HG02885 (cell line): Measurements from ENCODE around the gene CACFD1.

Source experiments
- ATAC-seq: cut with Tn5 transposase; IDR thresholded peaks from one replicate; pipeline ENCODE4 v1.9.1; 2021; ENCODE audit warnings: mild to moderate bottlenecking; ENCODE audit not compliant: unreplicated experiment, poor library complexity

CACFD1 gene

DNA sequence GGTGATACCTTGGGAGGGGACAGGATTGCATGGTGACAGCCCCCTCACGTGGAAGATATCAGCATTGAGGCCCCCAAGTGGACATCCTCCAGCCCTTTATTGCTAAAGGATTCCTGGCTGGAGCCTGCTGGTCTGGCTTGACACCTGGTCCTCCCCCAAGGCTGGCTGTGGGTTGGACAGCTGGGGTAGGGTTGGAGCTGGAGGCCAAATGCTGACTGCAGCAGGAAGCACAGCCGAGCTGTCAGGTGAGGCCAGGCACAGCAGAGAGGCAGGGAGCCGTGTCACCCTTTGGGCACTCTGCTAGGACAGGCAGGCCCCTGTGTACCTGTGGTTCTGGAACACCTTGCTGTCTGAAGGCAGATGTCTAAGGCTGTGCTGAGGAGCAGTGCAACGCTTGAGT lies 2.2 kb downstream of the CACFD1 start:
- ATAC-seq: no peak

DNA sequence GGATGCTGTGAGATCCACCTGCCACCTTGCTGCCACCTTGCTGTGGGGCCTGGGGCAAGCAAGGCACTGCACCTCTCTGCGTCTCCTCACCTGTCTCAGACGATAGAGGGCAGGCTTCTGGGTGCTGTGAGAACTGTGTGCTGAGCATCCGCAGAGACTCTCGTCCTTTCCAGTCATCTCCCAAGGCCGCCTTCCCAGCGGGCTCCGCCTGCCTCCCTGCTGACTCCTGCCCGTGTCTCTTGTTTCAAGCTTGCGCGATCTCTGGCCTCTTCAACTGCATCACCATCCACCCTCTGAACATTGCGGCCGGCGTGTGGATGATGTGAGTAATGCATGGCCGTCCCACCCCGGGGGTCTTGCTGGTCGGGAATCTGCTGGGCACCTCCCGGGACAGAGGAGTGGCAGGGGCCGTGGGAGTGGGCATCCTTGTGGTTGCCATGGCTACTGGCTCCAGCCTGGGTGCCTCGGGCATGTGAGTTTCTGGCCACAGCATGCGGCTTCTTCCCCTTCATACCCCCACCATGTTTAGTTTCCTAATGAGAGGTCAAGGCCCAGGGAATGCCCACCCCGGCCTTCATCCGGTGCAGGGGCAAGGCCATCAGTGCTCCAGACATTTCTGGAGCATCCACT lies 3.6 kb downstream of the CACFD1 start:
- ATAC-seq: no peak

DNA sequence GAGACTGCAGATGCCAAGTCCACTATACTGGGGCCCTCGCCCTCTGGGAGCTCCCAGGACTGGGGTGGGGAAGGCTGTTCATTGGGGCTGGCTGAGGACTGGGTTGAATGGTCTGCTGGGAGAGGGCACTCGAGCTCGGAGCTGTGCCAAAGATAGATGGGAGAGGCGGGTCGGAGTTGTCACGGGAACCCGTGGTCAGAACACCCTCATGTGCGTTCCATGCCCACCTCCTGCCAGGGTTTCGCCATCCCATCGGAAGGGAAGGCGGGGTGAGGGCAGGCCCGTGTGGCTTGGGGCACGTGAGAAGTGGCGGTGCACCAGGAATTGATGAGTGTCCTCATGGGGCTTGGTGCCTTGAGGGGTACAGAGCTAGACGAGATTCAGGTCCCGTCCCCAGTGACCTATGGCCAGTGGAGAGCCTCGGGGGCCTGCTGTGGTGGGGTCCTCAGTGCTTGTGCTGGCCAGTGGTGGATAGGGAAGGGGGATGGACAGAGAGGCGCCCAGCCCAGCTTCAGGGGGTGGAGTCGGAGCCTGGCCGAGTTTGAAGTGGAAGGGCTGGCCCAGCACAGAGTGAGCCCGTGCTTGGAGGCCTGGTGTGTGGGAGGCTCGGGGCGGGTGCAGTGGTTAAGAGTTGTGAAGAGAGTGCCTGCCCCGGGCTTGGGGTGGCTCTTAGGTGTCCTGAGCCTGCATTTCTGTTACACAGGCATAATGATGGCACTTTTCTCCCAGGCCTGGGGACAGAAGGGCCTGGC lies 4.3 kb downstream of the CACFD1 start:
- ATAC-seq: no peak

DNA sequence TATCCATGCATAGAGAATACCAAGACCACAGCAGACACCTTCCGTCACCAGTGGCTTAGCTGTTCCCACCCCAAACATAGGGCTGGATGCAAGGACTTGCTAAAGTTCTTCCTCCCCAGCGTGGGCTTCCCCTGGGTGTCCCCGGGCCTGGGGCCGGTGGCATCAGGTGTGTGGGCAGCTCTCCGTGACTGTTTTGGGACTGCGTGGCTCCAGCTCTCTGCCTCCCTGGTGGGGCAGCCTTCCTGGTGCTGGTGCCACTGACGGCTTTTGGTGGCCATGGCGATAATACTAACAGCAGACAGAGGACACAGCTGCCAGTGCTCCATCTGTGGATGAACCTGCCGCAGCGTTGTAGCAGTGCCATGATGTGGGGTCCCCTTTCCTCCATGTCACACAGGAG lies 4.9 kb downstream of the CACFD1 start:
- ATAC-seq: no peak

DNA sequence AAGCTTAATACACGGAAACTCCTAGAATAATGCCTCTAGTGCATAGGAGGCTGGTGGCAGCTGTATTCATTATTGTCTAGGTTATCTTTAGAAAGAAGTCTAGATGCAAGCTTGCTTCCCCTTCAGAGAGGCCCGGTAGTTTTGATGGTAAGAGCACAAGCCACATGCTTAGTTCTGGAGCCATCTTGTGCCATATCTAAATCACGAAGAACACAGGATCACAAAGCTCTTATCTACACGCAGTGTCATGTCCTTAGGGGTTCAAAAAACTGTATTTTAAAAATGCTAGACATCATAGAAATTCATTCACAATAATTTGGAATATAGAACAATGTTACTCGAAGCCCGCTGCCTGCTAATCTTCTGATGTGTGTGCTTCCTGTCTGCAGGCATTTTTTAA lies 6.2 kb downstream of the CACFD1 start:
- ATAC-seq: no peak

DNA sequence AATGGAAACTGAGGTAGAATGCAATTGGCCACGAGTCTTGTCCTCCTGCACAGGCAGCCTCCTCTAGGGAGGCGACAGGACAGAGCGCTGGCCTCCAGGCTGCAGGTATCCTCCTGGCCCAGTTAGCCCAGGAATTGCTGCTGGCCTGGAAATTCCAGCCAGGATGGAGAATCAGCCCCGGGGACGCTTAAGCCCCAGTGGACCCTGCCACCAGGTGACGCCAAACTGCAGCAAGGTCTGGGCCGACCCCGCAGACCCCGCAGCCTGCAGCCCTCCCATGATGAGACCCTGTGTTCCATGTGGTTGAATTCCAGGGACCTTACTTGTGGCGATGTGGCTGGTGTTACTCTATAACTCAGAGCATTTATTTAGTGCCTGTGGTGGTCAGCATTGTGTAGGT lies 7.3 kb downstream of the CACFD1 start:
- no peak for ATAC-seq

DNA sequence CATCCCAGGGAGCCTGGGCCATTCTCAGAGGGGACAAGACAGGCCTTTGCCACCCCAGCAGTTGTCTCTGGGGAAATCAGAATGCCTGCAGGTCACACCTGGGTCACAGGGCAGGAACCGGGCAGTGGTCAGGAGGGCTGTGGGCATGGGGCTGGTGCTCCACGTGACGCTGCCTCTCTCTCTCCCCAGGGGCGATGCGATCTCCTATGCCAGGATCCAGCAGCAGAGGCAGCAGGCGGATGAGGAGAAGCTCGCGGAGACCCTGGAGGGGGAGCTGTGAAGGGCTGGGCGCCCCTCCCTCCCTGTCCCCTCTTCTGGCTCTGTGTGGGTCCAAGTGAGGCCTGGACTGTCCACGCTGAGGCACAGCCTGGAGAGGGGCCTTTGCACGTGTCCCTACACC lies 8.6 kb downstream of the CACFD1 start:
- no peak for ATAC-seq

DNA sequence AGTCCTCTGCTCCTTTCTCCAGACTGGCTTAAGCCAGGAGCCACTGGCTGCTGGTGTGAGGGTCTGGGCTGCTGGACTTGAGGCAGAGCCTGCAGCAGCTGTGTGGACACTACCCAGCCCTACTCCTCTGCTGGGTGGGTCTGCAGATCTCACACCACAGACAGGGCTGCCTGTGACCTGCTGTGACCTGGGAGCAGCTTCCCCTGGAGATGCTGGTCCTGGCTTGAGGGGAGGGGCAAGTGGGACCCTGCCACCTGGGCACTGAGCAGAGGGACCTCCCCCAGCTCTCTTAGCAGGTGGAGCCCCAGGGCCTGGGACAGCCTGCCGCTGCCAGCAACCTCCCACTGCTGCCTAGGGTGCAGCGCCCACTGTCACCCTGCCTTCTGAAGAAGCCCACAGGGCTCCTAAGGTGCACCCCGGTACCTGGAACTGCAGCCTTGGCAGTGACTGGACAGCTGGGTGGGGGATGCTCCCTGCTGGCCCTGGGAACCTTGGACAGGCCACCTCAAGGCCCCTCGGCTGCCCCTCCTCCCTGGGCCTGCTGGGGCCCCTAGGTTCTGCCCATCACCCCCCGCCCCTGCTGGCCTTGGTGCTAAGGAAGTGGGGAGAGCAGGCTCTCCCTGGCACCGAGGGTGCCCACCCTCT lies 9.1 kb downstream of the CACFD1 start:
- no peak for ATAC-seq

DNA sequence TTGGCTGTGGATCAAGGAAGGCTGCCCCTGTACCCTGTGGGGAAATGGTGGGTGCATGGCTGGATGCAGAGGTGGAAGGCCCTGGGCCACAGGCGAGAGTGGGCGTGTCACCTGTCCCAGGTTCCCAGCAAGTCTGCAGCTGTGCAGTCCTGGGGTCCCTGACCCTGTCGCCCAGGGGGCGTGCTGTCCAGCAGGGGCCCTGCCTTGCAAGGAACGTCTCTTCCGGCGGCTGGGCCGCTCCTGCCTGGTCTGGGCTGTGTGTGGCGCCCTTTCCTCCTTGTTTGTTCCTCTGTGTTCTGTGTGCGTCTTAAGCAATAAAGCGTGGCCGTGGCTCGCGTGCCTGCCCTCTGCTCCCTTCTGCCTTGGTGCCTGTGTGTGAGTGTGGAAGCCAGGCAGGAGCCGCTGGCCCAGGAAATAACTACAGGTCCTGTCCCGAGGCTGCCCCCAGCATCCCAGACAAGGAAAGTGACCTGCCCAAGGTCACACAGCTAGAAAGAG lies 10.7 kb downstream of the CACFD1 start:
- no peak for ATAC-seq

DNA sequence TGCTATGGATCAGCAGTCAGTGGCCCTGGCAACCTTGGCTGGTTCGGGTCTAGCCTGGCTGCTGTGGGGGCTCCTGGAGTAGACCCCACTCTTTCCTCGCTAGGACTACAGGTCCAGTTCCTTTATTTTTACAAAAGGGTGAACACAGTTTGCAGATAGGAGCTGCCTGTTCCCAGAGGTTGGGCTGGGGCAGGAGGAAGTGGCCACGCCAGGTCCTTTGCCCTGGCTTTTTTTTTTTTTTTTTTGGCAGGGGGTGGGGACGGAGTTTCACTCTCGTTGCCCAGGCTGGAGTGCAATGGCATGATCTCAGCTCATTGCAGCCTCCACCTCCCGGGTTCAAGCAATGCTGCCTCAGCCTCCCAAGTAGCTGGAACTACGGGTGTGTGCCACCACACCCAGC lies 11.2 kb downstream of the CACFD1 start:
- no peak for ATAC-seq

DNA sequence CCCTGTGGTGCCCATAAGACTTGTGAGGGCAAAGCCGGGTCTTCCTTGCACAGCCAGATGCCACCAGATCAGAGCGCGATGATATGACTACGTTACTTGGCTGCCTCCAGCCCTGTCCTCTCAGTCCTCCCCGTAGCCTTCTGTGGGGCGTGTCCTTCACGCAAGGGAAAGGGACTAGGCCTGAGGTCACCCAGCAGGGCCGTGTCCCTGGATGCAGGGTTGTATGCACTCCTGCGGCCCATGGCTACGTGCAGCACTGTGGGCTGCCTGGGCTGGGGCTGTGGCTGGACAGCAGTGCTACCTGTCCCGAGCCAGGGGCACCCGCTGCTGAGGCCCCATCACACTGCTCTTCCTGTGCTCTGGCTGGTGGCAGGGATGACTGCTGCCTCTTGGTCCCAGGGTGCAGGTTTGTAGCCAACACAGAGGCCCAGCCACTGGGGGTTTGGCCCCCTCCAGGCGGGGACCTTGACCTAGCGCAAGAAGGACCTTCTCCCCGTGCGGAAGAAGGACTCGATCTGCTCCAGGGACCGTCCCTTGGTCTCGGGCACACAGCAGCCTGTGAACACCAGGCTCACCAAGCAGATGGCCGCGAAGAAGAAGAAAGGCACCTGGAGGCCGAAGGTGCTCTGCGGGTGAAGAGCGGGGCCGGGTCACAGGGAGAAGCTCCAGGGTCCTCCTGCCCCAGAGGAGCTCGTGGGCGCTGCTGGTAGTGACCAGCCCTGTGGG lies 11.9 kb downstream of the CACFD1 start:
- no peak for ATAC-seq

DNA sequence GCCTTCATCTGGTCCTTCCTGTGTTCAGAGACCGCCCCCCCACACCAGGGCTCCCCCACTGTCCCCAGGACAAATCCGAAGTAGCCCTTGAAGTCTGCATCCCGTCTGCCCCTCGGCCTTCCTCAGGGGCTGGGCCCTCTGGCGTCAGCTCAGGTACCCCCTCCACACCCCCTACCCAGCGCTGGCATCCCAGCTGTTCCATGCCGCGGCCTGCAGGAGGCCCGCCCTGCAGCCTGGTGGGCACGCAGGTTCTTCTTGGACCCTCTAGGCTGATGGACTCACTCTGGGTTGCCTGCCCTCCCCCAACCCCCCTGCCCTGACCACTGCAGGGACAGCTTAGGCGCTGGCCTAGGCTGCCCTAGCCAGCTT lies 12.5 kb downstream of the CACFD1 start:
- no peak for ATAC-seq

DNA sequence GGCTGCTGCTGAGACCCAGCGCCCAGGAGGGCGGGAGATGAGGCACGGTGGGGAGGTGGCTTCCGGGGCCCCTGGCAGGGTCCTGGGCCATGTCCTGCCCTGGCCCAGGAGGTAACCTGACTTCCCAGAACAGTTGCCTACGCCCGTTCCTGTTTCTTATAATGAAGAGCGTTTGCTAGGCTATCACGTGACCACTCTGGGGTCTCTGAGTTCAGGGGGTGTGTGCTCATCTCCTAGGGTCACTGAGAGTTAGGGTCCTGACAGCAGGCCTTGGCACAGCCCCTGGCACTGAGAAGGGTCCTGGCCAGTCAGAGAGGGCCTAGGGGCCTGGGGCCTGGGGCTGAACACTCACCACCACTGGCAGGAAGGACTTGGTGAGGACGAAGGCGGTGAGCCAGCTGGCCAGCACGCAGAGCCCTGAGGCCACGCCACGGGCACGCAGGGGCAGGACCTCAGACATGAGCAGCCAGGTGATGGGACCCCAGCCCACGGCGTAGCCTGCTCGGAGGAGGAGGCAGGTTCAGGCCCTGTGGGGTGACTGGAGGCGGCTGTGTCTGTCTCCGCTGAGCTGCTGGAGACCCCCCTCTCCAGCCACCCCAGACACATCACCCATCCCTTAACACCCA lies 13.1 kb downstream of the CACFD1 start:
- no peak for ATAC-seq

DNA sequence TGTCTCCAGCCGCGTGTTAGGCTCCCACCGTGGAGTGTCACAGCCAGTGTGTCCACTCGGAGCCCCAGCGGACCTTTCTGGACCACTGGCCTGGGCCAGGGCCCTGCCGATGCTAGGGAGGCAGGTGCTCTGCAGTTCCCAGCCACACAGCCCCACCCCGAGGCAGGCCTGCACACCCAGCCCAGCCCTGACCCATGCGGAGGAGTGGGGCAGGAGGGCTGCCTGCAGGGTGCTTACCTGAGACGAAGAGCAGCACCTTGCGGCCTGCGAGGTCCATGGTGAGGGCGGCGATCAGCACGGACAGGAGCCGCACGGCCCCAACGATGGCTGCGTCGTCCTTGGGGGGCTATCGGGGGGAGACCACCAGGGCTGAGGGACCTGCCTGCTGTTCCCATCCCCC lies 14.0 kb downstream of the CACFD1 start:
- no peak for ATAC-seq

DNA sequence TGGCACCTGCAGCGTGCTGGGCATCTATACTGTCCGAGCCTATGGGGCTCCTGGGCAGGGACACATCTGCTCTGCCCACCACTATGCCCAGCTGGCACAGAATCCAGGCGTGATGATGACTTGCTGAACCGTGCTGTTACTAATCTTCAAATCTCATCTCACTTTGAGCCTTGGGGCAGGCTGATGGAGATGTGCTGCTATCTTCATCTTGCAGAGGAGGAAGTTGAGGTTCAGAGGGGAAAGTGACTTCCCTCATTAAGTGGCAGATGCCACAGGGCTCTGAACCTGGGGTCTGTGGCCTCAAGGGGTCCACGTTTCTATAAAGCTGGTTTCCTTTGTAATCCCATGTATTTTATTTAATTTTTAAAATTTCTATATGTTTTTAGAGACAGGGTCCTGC lies 14.4 kb downstream of the CACFD1 start:
- ATAC-seq: no peak

DNA sequence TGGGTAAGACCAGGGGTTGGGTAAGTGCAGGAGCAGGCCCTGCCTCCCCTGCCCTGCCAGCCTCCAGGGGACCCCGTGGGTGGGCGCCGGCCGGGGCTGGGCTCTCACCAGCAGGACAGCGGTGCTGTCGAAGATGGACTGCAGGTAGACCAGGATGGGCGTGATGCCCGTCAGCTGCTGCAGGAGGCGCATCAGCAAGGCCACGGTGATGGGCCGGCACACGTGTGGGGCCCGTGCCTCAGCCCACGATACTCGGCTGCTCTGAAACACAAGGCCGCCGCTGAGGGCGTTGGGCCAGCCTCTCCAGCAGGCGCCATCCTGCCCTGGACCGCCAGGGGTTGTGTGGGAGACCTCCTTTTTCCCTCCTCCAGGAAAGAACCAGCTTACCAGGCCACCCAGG lies 15.1 kb downstream of the CACFD1 start:
- ATAC-seq: no peak

DNA sequence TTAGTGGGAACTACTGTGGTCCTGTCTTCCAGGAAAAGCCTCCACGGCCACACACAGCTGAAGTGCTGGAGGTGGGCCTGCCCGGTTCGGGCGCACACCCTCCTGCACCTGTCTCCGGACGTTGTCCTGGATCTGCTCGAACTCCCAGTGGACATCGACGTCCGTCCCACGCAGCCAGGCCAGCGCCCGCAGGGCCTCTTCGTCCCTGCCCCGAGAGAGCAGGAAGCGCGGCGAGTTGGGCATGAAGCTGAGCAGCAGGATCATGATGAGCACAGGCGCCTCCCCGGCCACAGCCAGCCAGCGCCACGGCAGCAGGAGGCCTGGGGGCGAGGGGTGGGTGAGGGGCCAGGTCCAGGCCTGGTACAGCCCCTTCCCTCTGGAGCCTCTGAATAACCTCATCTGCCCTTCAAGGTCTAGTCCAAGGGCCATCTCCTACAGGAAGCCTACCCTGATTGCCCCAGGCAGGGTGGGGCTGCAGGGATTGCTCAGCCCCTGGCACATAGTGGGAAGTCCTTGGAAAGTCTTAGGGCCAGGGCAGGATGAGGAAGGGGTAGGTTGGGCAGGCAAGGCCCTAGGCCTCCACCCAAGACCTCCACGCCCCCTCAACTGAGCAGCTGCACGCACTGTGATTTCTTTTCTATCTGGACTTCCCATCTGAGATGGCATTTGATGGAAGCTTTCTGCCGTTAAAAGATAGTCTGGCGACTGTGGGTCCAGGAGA lies 15.7 kb downstream of the CACFD1 start:
- no peak for ATAC-seq

DNA sequence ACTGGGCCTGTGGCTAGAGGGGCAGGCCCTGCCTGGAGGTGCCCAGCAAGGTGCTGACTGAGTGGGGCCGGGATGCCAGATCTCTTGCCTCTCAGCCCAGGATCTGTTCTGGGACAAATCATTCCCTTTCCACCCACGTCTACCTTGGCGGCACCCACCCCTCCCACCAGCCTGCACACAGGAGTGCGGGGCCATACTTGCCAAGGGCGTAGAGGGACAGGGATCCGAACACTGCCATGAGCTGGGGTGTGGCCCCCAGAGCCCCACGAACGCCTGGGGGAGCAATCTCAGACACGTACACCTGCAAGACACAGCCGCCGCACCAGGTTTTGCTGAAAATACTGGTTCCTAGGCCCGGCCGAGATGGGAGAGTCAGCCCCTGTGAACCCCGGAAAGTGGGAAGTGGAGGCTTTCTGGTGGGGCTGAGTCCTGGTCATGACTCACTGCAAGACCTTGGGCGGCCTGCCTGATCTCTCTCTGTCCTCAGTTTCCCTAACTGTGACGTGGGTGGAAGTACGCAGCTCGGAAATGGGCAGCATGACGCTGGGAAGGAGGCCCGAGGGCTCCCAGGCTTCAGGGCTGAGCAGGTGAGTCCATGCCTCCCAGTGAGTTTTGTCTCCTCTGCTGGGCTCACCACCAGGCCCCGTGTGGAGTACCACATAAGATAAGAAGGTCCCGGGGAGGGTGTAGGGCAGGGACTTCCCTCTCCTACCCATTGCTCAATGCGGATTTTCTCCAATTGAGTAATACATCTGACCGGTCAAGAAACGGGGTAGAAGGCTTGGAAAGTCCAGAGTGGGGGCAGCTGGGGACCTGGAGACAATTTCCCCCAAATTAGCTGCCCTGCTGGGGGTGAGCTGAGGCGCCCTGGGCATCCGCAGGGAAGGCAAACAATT lies 16.5 kb downstream of the CACFD1 start:
- ATAC-seq: no peak

DNA sequence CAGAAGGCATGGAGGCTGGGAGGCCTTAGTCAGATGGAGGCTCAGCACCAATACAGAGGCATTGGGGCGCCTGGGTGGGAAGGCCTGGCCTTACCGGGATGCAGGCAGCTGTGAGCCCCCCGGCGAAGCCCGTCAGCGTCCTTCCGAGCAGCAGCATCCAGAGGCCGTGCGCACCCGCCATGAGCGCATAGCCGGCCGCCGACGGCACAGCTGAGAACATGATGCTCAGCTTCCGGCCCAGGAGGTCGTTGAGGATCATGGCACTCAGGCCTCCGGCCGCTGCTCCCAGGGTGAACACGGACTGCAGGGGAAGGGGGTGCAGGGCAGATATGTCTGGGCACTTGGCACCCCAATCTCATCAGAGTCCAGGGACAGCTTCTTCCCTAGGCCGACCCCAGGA lies 17.2 kb downstream of the CACFD1 start:
- no peak for ATAC-seq
